Hepatocyte (in vitro differentiated cells): ENCODE results near the gene ADAMTS13. TPM values are rescaled to one million over a fixed set of nuclear protein-coding genes. Genes with fewer than 3 reads are reported as not detected.
A peak's percentile ranks its signal among the peaks of the same experiment; 100 is the strongest.
"Not testable (repeated sequence)": the region's sequence is repeated elsewhere in the genome, so short reads cannot be mapped to it uniquely, and the experiment has no call there.

ENCODE experiments used
- DNase-seq: peaks from one replicate; pipeline ENCODE4 v3.0.0-alpha.2; 2016; ENCODE audit warnings: low spot score
- H2AFZ ChIP-seq: fragments of 200-600 bp; sonication (generic); 2 replicates; pipeline ENCODE4 v1.6.0; 2016; ENCODE audit warnings: antibody characterized with exemption, mild to moderate bottlenecking
- H3K27ac ChIP-seq: fragments of 200-600 bp; sonication (generic); 2 replicates; pipeline ENCODE4 v1.5.1; 2016; ENCODE audit warnings: mild to moderate bottlenecking
- H3K27me3 ChIP-seq: fragments of 200-600 bp; sonication (generic); 2 replicates; pipeline ENCODE4 v1.6.1; 2016
- H3K36me3 ChIP-seq: fragments of 200-600 bp; sonication (generic); replicated peaks from 2 replicates; pipeline ENCODE4 v1.5.1; 2016; ENCODE audit warnings: low read depth; ENCODE audit not compliant: insufficient read depth
- H3K4me1 ChIP-seq: fragments of 200-600 bp; sonication (generic); 2 replicates; pipeline ENCODE4 v1.5.1; 2016; ENCODE audit warnings: mild to moderate bottlenecking, moderate library complexity; ENCODE audit not compliant: insufficient read depth
- H3K4me2 ChIP-seq: fragments of 200-600 bp; sonication (generic); 2 replicates; pipeline ENCODE4 v1.6.0; 2016
- H3K4me3 ChIP-seq: fragments of 200-600 bp; sonication (generic); 2 replicates; pipeline ENCODE4 v1.5.1; 2016; ENCODE audit warnings: mild to moderate bottlenecking
- H3K79me2 ChIP-seq: fragments of 200-600 bp; sonication (generic); 2 replicates; pipeline ENCODE4 v1.6.0; 2017; ENCODE audit warnings: mild to moderate bottlenecking
- H3K9me2 ChIP-seq: fragments of 200-600 bp; sonication (generic); replicated peaks from 2 replicates; pipeline ENCODE4 v1.6.0; 2017; ENCODE audit warnings: mild to moderate bottlenecking; ENCODE audit not compliant: insufficient read depth
- H3K9me3 ChIP-seq: fragments of 200-600 bp; sonication (generic); 2 replicates; pipeline ENCODE4 v1.5.1; 2016; ENCODE audit warnings: low read depth, mild to moderate bottlenecking
- H4K20me1 ChIP-seq: fragments of 200-600 bp; sonication (generic); 2 replicates; pipeline ENCODE4 v1.6.0; 2016; ENCODE audit warnings: mild to moderate bottlenecking; ENCODE audit not compliant: insufficient read depth, poor library complexity, severe bottlenecking
- CTCF ChIP-seq: fragments of 200-600 bp; sonication (generic); IDR thresholded peaks from 2 replicates; pipeline ENCODE4 v1.5.1; 2016; ENCODE audit warnings: antibody characterized with exemption, mild to moderate bottlenecking; ENCODE audit not compliant: poor library complexity
- EZH2 ChIP-seq: fragments of 200-600 bp; sonication (generic); IDR thresholded peaks from 2 replicates; pipeline ENCODE4 v1.6.1; 2016; ENCODE audit warnings: antibody characterized with exemption, mild to moderate bottlenecking, borderline replicate concordance
- EZH2phosphoT487 ChIP-seq: fragments of 200-600 bp; sonication (generic); IDR thresholded peaks from one replicate; pipeline ENCODE4 v1.6.1; 2018; ENCODE audit warnings: antibody characterized with exemption, mild to moderate bottlenecking, low read depth, moderate library complexity; ENCODE audit not compliant: unreplicated experiment, severe bottlenecking
- WGBS: methylation state at CpG from one replicate; pipeline ENCODE4 v1.1.6; 2016; ENCODE audit warnings: low lambda C conversion rate; ENCODE audit errors: missing lambda C conversion rate; 5-methylcytosine and 5-hydroxymethylcytosine counted together
- polyA plus RNA-seq: library from polyadenylated mRNA; unstranded; fragments of >200 nt; fragmentation: Nextera tagmentation; extraction: Ambion mirVana; gene quantifications from 2 replicates; pipeline ENCODE4 v1.2.1, GENCODE V29; 2016
- total RNA-seq: library from RNA; depleted of rRNA; stranded (reverse); fragments of >200 nt; gene quantifications from 2 replicates; pipeline ENCODE4 v1.2.3, GENCODE V29; 2014

ADAMTS13 gene
- total and polyA plus RNA-seq, 2 experiments from 2014 or later: 6.5 to 6.8 TPM

GRCh38 chr9:133445293-133445969 is 23.3 kb downstream of the ADAMTS13 start:
- Histone ChIP-seq H3K36me3 (no peaks in the 10 kb centered on the region), H3K27ac (no peak overlapping the region), H3K4me1 (no peaks in the 10 kb centered on the region), H3K27me3 (no peaks in the 10 kb centered on the region), H2AFZ (no peak overlapping the region), H3K4me2 (no peak overlapping the region), H3K79me2 (no peaks in the 10 kb centered on the region), H3K4me3 (no peak overlapping the region), H4K20me1 (no peaks in the 10 kb centered on the region), H3K9me3 (no peaks in the 10 kb centered on the region), H3K9me2 (no peaks in the 10 kb centered on the region)
- DNase-seq: no peak
- no peak for TF ChIP-seq CTCF
- TF ChIP-seq EZH2phosphoT487: no peak
- TF ChIP-seq EZH2: no peak
- 89% methylated on average over 22 of the region's 23 CpGs for WGBS

- no peak for DNase-seq
These were observed 26.4 kb downstream of the ADAMTS13 start for GRCh38 chr9:133448487-133448972.

GRCh38 chr9:133449760-133450159 is 27.6 kb downstream of the ADAMTS13 start:
- H4K20me1 ChIP-seq: no peaks in the 10 kb centered on the region
- no peak overlapping the region for H2AFZ ChIP-seq
- no peak overlapping the region for H3K4me3 ChIP-seq
- no peaks in the 10 kb centered on the region for H3K27me3 ChIP-seq
- peak; percentile 44 for DNase-seq
- H3K9me3 ChIP-seq: no peaks in the 10 kb centered on the region
- no peak overlapping the region for H3K27ac ChIP-seq
- H3K79me2 ChIP-seq: no peaks in the 10 kb centered on the region
- no peaks in the 10 kb centered on the region for H3K4me1 ChIP-seq
- 96% methylated on average over 12 of the region's 12 CpGs for WGBS
- H3K4me2 ChIP-seq: no peak overlapping the region
- TF ChIP-seq EZH2phosphoT487 (no peak), EZH2 (no peak), CTCF (no peak)
- no peaks in the 10 kb centered on the region for H3K9me2 ChIP-seq
- no peaks in the 10 kb centered on the region for H3K36me3 ChIP-seq

More at GRCh38 chr9:133448487-133448972, 26.4 kb downstream of the ADAMTS13 start:
- H2AFZ ChIP-seq: no peak overlapping the region
- H3K9me2 ChIP-seq: no peaks in the 10 kb centered on the region
- H3K4me3 ChIP-seq: no peak overlapping the region
- H3K36me3 ChIP-seq: no peaks in the 10 kb centered on the region
- H3K4me2 ChIP-seq: no peak overlapping the region
- H3K4me1 ChIP-seq: no peaks in the 10 kb centered on the region
- no peaks in the 10 kb centered on the region for H3K9me3 ChIP-seq
- H3K27ac ChIP-seq: no peak overlapping the region
- H4K20me1 ChIP-seq: no peaks in the 10 kb centered on the region
- no peak for TF ChIP-seq CTCF
- TF ChIP-seq EZH2: no peak
- no peak for TF ChIP-seq EZH2phosphoT487
- WGBS: 87% methylated on average over 13 of the region's 13 CpGs
- H3K79me2 ChIP-seq: no peaks in the 10 kb centered on the region
- no peaks in the 10 kb centered on the region for H3K27me3 ChIP-seq

GRCh38 chr9:133451865-133452264 is 29.7 kb downstream of the ADAMTS13 start:
- H3K36me3 ChIP-seq, H3K4me3 ChIP-seq, H3K9me3 ChIP-seq, H3K27me3 ChIP-seq, H3K27ac ChIP-seq, H4K20me1 ChIP-seq, H3K4me1 ChIP-seq, H3K4me2 ChIP-seq, DNase-seq, H2AFZ ChIP-seq, H3K9me2 ChIP-seq, H3K79me2 ChIP-seq: not testable (repeated sequence)
- WGBS: 93% methylated on average over 5 of the region's 5 CpGs
